D721Med (cell line): ENCODE measurements around the gene HOXB4.

Experiments used
- DNase-seq: peaks from one replicate; pipeline ENCODE4 v3.0.0; 2011; ENCODE audit warnings: low spot score; ENCODE audit not compliant: insufficient read length
- FAIRE-seq: peaks from 2 replicates; lab custom pipeline; 2011; peaks lifted over from hg19 to GRCh38; lab: Jason Lieb, UNC
- CTCF ChIP-seq: IDR thresholded peaks from 2 replicates; pipeline ENCODE4 v1.5.1; 2012; ENCODE audit warnings: mild to moderate bottlenecking, control low read depth; ENCODE audit not compliant: insufficient read depth; ENCODE audit errors: missing control alignments

Gene HOXB4

DNA sequence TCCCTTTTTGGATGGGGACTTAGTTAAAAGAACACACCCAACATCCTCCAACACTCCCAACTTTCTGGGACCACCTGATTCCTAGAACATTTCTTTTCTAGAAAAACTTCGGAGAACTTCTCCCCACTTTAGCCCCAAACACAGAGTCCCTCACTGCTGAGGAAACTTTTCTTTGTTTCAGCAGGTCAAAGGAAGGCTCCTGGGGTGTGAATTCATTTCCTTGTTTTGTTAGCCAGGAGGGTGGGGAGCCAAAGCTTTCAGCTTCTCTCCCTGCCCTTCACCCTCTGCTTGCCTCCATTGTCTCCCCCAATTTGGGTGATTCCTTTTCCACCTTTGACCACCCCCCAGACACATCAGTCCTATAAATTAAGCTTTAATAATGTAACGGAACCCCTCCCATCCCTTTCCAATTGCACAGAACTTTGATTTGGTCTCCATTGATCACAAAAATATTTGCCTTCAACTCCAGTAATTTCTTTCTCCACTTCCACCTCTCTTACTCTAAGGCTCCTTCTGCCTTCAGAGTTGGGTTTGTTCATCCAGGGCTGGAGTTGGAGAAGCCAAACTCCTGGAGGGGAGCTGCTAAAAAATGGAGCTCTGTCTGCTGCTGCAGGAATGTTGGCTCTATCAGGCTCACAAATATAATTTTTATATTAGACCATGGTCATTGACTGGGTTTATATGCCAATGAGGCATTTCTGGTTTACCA is 10.3 kb downstream of the HOXB4 start:
- no peak for TF ChIP-seq CTCF
- no peak for DNase-seq
- FAIRE-seq = no peak

DNA sequence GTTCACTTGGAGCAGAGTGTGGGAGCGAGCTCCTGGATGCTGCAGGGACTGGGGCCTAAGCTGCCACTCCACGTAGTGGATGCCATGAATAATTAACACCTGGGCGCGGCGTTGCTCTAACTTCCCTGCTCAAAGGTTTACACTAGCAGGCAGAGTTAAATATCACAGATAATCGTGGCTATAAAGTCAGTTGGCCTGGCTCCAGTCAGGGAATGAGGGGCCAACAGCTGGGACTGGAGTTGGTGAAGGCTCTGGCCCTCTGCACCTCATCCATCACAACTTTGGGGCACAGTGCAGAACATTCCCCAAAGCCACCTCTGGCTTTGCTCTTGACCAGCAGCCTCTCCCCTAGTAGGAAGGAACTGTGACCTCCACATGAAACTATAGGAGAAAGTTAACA is 10.9 kb downstream of the HOXB4 start:
- no peak for FAIRE-seq
- TF ChIP-seq CTCF = no peak
- DNase-seq = no peak

DNA sequence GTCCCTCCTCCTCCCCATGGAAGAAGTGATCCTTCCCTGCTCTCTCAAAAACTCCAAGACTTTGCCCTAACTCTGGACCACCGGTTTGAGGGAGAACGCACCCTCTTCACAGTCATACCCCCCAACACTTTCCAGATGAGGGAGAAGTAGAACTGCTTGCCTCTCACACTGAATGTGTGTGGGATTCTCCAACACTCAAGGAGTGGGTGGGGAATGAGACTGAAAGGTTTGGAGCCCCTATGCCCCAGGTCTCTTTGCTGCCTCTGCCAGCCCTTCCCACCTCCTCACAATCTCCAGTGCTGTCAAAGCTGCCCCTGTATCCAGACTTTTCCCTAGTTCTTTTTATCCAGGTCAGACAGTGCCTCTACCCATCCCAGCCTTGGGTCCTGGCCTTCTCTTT is 11.4 kb downstream of the HOXB4 start:
- FAIRE-seq (no peak), DNase-seq (no peak)
- no peak for TF ChIP-seq CTCF

- TF ChIP-seq CTCF = no peak
- no peak for DNase-seq
- FAIRE-seq = no peak
These were observed 12.0 kb downstream of the HOXB4 start for GRCh38 chr17:48565925-48566710.

DNA sequence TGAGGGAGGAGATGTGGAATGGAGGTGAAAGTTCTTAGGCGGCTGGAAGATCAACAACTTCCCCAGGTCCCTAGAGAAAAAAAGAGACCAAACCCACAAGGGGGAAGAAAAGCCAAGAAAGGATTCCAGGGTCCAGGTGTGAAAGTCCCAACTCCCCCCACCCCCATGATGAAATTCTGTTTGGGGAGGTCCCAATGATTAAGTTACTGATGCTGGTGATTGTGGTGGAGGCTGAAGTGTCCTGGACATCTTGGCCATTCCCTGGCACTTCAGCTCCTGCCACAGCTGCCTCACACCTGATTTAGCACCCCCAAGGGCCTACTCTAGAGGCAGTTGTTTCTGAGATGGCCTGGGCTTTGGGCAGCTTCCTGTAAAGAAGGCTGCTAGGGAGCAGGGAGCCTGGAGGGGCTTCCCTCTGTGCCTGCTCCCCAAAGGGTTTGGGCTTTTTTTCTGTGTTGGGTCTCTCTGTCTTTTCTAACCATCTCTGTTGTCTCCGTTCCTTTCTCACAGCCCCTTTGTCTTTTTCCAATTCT is 13.1 kb downstream of the HOXB4 start:
- DNase-seq = no peak
- FAIRE-seq = no peak
- no peak for TF ChIP-seq CTCF

GRCh38 chr17:48564188-48565021 is 13.7 kb downstream of the HOXB4 start:
- DNase-seq (no peak), FAIRE-seq (no peak)
- TF ChIP-seq CTCF = no peak
